K562 (cell line): Measurements from ENCODE around the gene PHLDB2. TPM values are rescaled to one million over a fixed set of nuclear protein-coding genes. Genes with fewer than 3 reads are reported as not detected.

Experiments
- CCAR2 ChIP-seq: fragments of 200-400 bp; formaldehyde crosslinking; IDR thresholded peaks from 2 replicates; pipeline ENCODE4 v1.6.1; 2017; ENCODE audit warnings: mild to moderate bottlenecking, low read depth, low read length
- GABPB2 ChIP-seq: fragments of 250-450 bp; sonication (Bioruptor Pico); conservative IDR thresholded peaks from 2 replicates; pipeline ENCODE4 v1.5.1; 2021; ENCODE audit warnings: mild to moderate bottlenecking
- STAT5B ChIP-seq: fragments of 250-450 bp; sonication (Bioruptor Pico); IDR thresholded peaks from 2 replicates; pipeline ENCODE4 v1.8.0; 2021; ENCODE audit warnings: mild to moderate bottlenecking, inconsistent platforms
- THAP7 ChIP-seq: fragments of 250-450 bp; sonication (Bioruptor Pico); IDR thresholded peaks from 2 replicates; pipeline ENCODE4 v1.5.0; 2021
- XRCC4 ChIP-seq: IDR thresholded peaks from one replicate; pipeline ENCODE4 v1.6.1; 2011; ENCODE audit not compliant: insufficient read depth, insufficient read length; ENCODE audit errors: extremely low read depth
- ZNF717 ChIP-seq: fragments of 250-450 bp; sonication (Bioruptor Pico); IDR thresholded peaks from 2 replicates; pipeline ENCODE4 v1.5.0; 2021
- polyA plus RNA-seq, 8 experiments: library from polyadenylated mRNA; depleted of rRNA in 4 of 8; stranded (reverse) in 5 of 8; unstranded in 3 of 8; fragments of >200 nt; fragmentation: Nextera tagmentation in 2 of 8; fragmentation: Illumina TruSeq in 1 of 8; extraction: Ambion mirVana in 2 of 8; extraction: Trizol in 1 of 8; gene quantifications; 2 replicates each; pipeline versions ENCODE4 v1.2.1 to v1.2.3, GENCODE V29; 2011 to 2014; ENCODE audit warnings: inconsistent platforms in 1 of 8, missing spikeins in 1 of 8
- total RNA-seq, 7 experiments: library from RNA; depleted of rRNA in 6 of 7; stranded (reverse); fragments of >200 nt in 6 of 7; fragmentation: Illumina TruSeq in 2 of 7; extraction: Trizol in 2 of 7; gene quantifications; 2 replicates each; pipeline versions ENCODE4 v1.2.1 to v1.2.3, GENCODE V29; 2011 to 2021; ENCODE audit warnings: low replicate concordance in 1 of 7
- TF ChIP-seq, protein P1 (sequence below): fragments of 250-450 bp; sonication (Bioruptor Pico); IDR thresholded peaks from 2 replicates; pipeline ENCODE4 v1.8.0; 2021; ENCODE audit warnings: moderate library complexity, mild to moderate bottlenecking, inconsistent platforms
- TF ChIP-seq, protein P2 (sequence below): fragments of 450-650 bp; conservative IDR thresholded peaks from 2 replicates; pipeline ENCODE4 v1.6.1; 2016; ENCODE audit warnings: missing genetic modification characterization, low read depth, mild to moderate bottlenecking, missing compliant biosample characterization, moderate library complexity
- TF ChIP-seq, protein P3 (sequence below): IDR thresholded peaks from 2 replicates; pipeline ENCODE4 v1.6.1; 2011; ENCODE audit not compliant: insufficient read length; ENCODE audit errors: extremely low read depth

Gene PHLDB2
- total and polyA plus RNA-seq, 9 of the 15 experiments (the other 6 are each of a cell fraction or from before 2014, with no cell fraction given): 0.04 TPM; not detected in 8

DNA sequence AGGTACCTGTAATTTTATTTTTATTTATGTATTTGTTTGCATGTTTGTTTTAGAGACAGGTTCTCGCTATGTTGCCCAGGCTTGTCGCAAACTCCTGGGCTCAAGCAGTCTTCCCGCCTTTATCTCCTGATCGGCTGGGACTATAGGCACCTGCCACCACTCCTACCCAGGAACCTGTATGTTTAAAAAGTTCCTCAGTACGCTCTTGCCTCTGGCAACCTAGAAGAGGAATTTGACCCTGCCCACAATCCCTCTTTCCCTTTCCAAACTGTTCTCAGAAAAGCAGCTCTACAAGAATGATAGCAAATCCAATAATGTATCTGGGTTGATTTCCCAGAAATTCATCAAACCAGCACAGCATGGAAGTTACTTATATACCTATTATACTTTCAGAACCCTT is 20.9 kb upstream of the PHLDB2 start (continued):
- TF ChIP-seq, protein P1, sequence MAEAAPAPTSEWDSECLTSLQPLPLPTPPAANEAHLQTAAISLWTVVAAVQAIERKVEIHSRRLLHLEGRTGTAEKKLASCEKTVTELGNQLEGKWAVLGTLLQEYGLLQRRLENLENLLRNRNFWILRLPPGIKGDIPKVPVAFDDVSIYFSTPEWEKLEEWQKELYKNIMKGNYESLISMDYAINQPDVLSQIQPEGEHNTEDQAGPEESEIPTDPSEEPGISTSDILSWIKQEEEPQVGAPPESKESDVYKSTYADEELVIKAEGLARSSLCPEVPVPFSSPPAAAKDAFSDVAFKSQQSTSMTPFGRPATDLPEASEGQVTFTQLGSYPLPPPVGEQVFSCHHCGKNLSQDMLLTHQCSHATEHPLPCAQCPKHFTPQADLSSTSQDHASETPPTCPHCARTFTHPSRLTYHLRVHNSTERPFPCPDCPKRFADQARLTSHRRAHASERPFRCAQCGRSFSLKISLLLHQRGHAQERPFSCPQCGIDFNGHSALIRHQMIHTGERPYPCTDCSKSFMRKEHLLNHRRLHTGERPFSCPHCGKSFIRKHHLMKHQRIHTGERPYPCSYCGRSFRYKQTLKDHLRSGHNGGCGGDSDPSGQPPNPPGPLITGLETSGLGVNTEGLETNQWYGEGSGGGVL (CRISPR knock-in tag): no peak
- no peak for TF ChIP-seq XRCC4
- TF ChIP-seq THAP7 (CRISPR knock-in tag): no peak
- TF ChIP-seq, protein P2, sequence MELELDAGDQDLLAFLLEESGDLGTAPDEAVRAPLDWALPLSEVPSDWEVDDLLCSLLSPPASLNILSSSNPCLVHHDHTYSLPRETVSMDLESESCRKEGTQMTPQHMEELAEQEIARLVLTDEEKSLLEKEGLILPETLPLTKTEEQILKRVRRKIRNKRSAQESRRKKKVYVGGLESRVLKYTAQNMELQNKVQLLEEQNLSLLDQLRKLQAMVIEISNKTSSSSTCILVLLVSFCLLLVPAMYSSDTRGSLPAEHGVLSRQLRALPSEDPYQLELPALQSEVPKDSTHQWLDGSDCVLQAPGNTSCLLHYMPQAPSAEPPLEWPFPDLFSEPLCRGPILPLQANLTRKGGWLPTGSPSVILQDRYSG (tag): no peak
- no peak for TF ChIP-seq ZNF717 (CRISPR knock-in tag)
- no peak for TF ChIP-seq CCAR2
- TF ChIP-seq, protein P3, sequence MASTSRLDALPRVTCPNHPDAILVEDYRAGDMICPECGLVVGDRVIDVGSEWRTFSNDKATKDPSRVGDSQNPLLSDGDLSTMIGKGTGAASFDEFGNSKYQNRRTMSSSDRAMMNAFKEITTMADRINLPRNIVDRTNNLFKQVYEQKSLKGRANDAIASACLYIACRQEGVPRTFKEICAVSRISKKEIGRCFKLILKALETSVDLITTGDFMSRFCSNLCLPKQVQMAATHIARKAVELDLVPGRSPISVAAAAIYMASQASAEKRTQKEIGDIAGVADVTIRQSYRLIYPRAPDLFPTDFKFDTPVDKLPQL: no peak
- TF ChIP-seq GABPB2: no peak
- no peak for TF ChIP-seq STAT5B
